ENCODE results near the gene GPR61.

GPR61 gene

DNA sequence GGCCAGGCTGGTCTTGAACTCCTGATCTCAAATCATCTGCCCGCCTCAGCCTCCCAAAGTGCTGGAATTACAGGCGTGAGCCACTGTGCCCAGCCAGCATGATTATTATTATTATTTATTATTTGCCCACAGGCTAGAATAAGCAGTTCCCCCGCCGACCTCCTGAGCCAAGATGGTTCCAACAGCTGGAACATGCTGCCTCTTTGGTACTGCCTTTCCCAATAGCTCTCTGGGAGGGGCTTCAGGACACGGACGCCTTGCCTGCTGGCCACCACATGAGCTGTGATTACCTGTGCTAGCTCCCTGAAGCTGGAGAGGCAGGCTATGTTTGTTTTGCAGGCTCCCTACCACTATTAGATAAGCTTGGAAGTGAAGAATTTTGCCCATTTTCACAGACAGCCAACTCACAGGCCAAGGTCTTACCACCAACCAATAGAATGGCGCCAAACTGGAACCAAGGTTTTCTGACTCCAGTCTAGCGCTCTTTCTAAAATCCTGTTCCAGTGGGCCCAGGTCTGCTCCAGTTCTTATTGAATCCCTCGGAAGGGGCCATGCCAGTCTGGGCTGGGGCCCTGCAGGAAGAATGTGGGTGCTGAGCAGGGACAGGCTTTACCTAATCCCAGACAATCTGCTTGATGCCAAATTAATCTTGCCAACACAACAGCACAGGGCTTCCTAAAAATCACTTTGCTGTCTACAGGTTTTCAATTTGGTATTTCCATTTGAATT lies 2.1 kb upstream of the GPR61 start:
- no peak for DNase-seq

DNA sequence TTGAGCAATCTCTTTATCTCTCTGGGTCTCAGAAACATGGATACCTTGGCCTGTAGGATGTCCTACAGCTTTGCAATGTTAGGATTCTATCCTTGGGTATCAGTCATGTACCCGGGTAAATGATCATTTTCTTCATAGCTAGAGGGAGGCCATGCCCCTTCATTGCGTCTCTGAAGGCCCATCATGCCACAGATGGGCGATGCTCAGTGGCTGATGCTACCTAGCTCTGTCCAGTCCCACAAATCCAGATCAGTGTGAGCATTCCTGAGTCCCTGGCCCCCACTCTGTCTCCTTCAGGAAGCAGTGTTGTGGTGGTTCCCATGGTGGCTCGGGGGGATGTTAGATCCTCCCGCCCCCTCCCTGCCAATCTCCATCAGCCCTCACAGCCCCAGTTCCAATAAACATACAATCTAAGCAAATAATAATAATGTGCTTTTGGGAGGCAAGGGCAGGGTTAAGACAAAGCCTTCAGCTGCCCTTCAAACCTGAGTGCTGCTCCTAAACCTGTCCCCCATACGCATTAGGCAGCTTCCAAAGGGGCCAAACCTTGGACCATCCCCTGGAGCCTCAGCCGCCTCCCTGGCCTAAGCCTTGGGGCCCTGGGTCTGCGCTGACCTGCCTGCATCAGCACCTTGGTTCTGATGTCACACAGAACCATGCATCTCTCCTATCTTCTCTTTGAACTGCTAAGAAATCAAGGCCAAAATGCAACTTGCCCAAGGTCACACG lies 681 bp upstream of the GPR61 start:
- no peak for DNase-seq

DNA sequence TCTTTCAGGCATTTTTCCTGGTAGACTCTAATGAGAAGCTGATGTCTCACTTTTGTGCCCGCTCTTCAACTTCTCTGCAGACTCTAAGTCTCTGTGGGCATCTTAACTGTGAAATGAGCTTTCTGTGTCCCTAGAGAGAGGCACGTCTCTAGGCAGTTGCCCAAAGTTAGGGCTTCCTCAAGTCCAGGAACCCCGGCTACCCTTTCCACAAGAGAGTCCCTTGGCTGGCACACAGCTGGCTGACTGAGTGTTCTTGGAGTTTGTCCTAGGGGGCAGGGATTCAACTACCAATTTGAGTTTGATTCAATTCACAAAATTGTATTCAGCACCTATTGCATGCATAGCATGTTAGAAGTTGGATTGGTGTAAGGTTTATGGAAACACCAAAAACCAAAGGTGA lies 1.4 kb downstream of the GPR61 start:
- no peak for DNase-seq

DNA sequence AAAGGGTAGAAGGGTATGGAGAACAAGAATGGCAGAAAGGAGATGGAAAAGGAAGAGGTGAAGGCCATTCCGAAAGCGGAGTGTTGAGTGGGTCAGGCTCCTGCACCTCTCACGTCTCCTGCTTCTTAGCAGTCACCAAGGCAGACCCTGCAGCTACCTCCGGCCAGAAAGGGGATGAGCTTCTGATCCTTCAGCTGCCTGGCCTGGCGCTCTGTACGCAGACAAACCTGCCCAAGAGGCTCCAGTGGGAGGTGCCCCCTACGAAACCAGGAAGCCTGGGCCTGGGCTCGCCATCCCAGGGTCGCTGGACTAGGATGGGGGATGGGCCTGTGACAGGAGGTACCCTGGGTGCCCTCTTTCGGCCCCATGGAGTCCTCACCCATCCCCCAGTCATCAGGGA lies 3.0 kb downstream of the GPR61 start:
- no peak for DNase-seq

DNA sequence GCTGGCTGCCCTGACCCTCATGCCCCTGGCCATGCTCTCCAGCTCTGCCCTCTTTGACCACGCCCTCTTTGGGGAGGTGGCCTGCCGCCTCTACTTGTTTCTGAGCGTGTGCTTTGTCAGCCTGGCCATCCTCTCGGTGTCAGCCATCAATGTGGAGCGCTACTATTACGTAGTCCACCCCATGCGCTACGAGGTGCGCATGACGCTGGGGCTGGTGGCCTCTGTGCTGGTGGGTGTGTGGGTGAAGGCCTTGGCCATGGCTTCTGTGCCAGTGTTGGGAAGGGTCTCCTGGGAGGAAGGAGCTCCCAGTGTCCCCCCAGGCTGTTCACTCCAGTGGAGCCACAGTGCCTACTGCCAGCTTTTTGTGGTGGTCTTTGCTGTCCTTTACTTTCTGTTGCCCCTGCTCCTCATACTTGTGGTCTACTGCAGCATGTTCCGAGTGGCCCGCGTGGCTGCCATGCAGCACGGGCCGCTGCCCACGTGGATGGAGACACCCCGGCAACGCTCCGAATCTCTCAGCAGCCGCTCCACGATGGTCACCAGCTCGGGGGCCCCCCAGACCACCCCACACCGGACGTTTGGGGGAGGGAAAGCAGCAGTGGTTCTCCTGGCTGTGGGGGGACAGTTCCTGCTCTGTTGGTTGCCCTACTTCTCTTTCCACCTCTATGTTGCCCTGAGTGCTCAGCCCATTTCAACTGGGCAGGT lies 3.8 kb downstream of the GPR61 start:
- DNase-seq = no peak

DNA sequence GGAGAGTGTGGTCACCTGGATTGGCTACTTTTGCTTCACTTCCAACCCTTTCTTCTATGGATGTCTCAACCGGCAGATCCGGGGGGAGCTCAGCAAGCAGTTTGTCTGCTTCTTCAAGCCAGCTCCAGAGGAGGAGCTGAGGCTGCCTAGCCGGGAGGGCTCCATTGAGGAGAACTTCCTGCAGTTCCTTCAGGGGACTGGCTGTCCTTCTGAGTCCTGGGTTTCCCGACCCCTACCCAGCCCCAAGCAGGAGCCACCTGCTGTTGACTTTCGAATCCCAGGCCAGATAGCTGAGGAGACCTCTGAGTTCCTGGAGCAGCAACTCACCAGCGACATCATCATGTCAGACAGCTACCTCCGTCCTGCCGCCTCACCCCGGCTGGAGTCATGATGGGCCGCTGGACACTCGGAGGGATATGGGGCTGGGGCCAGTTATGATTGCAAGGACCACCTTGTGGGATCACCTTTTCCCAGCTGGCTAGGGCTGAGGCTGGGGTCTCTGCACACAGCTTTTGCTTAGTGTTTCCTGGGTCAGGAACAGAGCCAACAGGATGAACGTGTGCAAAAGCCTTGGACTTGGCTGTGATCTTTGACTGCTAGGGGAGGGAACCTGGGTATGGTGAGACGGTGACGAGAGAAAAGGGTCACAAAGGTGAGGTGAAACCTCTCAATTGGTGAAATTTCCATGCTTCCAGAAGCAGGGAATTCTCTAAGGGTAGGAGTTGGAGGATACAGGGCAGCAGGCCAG lies 4.5 kb downstream of the GPR61 start:
- DNase-seq = no peak

DNA sequence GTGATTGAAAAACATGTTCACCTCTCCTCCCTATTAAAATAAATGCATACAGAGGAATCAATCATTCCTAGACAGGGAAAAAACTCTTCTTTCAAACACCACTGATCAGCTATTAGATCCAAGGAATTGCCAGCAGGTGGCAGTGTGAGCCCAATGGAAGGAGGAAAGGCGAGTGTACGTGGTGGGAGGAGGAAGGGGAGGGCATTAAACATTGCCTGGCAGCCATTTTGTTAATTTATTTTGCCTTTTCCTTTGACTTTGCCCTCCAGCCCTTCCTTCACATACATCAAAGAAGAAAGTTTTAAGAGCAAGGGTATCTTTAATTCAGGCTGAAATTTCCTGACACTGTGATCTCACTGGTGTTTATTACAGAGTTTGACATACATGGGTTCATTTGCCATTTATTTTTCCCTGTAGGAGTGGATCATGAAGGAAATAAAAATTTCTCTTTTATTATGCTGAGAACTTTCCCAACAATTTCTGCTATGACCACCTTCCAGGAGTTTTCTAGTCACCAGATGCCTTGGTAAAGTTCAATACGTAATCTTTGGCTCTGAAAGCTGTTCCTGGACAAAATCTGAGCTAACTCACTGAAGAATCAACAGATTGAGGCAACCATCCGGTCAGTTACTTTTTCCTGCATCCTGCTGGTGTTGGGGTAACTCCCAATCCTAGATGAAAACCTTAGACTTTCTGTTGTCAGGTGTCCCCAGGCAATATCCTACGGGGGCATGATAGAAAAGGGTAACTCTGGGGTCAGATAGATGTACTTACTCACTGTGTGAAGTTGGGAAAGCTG lies 6.8 kb downstream of the GPR61 start:
- peak; percentile 86 to 94 for DNase-seq

DNA sequence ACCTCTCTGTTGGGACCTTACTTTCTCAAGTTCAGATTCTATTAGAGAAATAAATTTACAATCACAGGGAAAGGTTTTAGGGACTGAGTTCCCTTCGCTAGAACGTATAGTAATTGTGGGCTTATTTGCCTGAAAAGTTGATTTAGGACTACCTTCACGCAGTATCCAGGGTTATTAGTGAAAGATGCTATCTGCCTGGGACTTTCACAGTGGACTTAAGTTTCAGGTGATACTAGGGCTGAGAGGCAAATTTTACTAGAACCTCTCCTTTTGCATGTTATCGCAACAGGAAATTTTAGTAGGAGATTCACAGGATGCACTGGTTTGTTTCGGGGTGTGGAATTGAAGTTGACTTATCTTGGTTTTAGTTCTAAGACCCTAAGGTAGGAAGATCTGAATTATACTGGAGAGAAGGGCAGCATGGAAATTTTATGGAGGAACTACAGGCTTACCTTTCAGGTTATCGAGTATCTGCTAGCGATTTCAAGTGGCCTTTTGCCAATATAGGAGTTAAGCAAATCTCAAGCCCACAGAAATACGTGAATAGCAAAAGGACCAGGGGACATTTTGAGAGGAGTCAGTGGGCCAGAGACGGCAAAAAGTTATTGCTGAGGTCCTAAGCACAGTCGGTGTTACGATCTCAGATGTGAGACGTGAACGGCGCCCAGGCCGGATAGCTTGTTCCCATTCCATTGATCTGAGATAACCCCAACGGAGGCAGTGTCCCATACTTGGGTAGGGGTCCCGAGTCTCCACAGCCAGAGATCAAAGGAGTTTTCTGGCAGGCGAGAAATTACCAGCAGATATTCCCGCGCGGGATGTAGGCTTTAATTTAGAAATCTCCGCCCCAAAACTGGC lies 8.0 kb downstream of the GPR61 start:
- no peak for DNase-seq

DNA sequence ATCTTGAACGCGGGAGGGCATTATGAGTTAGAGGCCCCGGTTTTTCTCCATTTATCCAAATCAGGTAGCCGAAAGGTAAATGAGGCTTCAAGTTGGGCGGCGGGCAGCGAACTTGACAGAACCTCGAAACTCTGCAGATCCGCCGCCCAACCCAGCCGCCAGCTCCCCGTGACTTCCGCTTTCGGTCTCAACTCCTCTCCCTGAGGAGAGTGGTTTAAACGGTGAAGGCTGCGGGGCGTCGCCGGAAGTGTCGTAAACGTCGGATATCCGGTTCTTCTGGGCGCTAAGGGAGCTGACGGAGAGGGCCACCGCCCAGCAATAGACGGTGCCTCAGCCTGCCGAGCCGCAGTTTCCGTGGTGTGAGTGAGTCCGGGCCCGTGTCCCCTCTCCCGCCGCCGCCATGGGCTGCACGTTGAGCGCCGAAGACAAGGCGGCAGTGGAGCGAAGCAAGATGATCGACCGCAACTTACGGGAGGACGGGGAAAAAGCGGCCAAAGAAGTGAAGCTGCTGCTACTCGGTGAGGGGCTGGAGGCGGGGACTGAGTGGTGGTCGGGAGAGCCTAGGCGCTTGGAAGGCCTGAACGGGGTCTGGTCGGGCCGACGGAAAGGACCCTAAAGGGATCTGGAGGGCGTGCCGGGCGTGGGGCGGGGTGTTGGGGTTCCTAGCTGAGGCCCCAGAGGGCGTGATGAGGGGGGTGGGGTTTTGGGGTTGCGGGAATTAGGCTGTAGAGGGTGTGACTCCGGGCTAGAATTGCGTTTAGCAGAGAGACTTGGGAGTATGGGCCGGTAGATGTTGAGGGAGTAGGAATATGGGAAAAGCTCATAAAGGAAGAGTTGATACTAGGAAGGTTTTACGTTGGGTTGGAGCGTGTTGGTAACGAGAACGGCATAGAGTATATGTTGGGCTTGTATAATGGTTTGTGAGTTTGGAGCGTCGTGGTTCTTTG lies 8.9 kb downstream of the GPR61 start, which contains the start of gene GNAI3:
TSS of gene GNAI3 (plus strand) at position 295 of the 947 bp plus-strand sequence. CDS start at position 401, 106 bp downstream.
- peak; percentile 88 to 91 for DNase-seq

DNA sequence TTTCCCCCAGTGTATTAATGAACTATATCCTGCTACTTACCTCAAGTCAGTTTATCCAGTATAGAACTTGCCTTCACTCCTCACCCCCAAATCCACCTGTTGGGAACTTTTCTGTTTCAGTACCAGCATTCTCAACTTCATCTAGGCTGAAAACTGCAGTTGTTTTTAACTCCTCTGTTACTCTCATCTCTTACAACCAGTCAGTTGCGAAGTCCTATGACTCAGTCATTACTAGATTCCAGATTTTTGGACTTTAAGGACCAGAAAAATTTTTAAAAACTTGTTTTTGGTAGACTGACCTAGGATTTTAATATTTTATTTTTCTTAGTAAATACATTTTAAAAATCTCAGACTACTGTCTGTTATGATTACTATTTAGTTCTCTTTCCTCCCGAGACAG lies 16.9 kb downstream of the GPR61 start:
- DNase-seq = no peak

DNA sequence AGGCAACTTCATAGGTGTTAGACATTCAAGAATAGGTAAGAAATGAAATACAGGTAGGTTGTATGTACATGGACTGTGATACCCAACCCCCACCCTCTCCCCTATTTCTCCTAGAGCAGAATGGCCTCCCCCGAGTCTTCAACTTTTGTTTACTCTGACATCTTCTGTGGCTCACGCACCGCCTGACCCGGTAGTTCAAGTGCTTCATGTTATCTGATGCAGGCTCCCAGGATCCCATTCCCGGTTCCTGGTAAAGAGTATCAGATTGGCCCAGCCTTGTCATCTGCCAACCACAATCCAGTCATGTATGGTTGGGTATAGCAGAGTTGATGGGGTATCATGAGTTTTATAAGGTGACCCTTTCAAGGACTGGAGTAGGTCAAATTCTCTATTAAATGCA lies 17.8 kb downstream of the GPR61 start:
- no peak for DNase-seq

DNA sequence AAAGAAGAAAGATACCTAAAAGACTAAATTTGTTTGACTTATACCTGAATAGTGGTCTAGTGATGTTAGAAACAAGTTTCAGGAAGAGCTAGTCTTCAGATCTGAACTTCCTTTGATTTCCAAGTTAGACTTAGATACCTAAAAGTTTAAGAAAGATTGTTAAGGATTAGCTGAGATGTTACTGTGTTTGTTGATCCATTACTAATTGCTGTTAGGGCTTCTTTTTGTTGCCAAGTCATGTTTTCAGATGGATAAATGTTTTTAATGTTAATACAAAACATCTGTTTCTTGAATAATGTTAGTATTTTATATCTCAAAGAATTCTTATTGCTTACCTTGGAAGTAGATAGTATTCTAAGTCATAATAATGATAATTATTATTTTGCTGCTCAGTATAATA lies 20.3 kb downstream of the GPR61 start:
- DNase-seq = no peak

DNA sequence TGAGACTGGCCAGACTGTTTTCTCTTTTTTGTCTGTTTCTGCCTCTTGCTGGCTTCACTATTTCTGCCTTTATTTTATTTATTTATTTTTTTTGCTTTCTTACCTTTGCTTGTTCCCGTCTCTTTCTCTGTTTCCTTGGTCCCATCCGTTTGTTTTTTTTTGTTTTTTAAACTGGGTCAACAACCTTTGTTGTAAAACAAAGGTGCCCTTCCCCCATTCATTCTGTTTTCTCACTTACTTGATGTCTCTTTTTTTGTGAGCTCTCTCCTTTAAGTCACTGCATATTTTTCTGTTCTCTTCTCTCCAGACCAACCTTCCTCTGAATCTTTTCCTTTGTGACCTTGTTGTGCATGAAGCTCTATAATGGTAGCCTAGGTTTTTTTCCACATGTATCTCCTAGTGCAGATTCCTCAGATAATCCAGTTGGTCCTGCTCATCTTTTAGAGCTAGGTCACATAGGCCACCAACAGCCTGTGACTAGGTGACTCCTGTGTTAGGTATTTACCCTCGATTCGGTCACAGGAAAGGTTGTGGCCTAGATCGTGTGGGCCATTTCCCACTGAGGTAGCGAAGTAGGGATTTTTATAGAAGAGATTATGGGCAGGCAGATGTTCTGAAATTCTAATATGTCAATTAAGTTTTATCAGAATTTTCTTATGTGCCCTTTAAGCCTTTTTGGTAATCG lies 24.7 kb downstream of the GPR61 start:
- DNase-seq = no peak

DNA sequence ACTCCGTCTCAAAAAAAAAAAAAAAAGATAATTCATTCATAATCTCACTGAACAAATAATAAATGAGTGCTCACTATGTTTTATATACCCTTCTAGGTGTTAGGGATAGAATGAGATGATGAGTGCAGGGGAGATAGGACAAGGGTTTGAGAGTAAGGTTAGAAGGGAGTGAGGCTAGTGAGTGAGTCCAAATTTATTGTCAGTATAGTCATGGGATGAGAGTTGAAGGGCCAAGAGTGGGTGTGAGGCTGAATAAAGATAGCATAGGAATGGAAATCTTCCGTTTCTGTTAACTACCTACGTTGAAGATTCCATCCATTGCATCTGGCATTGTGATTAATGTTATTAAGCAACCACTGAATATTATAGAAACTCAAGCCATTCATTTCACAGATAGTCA lies 25.6 kb downstream of the GPR61 start:
- DNase-seq = no peak

DNA sequence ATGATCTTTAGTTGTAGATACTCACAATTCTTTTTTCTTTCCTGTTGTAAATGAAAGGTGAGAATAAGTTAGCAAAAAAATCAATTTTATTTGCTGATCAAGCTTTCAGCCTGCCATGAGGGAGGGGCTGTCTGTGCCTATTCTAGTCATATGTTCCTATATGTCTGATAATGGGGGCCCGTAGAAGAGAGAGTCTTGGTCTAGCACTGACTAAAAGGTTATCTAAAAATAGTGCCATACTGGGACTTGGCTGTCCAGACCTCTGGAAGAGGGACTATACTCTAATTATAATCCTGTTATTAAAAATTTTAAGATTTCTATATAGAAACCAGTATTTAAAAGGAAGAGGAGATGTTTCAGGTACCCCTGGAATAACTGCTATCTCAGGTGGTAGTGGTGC lies 27.3 kb downstream of the GPR61 start:
- DNase-seq = no peak

DNA sequence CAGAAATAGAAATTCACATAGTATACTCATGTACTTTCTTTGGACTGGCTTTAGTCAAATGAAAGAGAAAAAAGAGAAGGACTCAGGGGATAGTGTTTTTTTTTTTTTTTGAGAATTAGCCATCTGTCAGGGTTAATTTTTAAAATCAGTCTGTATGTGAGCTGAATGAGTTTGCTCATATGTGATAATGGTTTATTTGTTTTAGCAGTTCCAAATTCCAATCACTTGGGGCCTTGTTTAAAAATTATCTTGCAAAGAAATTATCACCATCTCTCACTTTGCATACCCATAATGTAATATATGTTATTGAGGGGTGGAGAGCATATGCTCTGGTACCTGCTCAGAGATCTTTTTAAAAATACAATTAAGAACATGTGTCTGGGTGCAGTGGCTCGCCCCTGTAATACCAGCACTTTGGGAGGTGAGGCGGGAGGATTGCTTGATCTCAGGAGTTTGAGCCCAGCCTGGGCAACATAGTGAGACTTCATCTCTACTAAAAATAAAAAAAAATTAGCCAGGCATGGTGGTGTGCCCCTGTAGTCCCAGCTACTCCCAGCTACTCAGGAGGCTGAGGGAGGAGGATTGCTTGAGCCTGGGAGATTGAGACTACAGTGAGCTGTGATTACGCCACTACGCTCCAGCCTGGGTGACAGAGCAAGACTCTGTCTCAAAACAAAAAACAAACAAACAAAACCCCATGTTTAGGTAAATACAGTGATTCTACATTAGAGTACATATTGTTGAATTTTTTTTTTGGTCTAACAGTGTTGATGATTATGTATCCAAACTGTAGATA lies 28.4 kb downstream of the GPR61 start:
- no peak for DNase-seq

DNA sequence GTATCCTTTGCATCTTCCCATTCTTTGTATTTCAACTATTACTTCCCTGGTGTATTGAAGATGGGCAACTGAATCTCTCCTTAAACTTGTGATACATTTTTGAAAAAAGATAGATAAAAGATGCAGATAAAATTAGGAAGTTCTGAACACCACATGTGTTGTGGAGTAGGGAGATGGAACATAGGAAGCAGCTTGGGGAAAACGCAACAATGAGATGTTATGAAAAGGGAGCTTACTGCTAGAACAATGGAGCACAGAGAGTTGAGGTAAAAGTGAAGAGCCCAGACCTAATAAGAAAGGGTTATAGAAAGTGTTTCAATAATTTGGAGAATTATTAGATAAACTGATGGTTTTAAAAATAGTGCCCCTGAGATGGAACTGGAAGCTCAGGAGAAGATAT lies 29.7 kb downstream of the GPR61 start:
- DNase-seq = no peak

DNA sequence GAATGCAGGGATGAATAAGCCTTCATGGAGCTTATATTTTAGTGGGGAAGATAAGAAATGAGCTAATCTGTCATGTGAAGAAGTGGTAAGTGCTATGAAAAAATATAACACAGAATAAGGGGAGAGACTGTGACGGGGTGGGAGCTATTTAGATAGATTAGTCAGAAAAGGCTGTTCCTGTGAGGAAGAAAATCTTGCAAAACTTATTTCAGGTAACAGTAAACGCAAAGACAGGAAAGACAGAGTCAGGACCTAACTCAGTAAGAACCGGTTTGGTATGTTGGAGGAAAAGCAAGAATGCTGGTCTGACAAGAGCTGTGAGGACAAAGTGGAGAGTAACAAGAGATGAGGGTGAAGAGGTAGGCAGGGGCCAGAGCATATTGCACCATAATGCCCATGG lies 30.7 kb downstream of the GPR61 start:
- no peak for DNase-seq

DNA sequence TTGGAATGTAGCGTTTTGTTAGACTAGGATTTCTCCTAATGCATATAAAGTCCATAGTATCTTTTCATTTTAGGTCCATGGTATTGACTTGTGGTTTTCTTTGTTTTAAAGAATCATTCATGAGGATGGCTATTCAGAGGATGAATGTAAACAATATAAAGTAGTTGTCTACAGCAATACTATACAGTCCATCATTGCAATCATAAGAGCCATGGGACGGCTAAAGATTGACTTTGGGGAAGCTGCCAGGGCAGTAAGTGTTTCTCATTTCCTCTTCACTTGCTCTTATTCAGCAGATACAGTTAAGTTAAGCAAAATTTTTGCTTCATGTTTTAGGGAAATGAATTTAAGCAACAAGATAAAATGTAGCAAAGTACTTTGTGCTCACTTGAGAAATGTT lies 34.1 kb downstream of the GPR61 start:
- DNase-seq = no peak

Data from stimulated activated CD4-positive, alpha-beta T cell treated with anti-CD3 and anti-CD28 coated beads, Interleukin-2, amount 100 ng/mL, for 48 hours (primary cell).